AG04450 (cell line): ENCODE data around the gene SUSD5. TPM values are rescaled to one million over a fixed set of nuclear protein-coding genes. Genes with fewer than 3 reads are reported as not detected.
"Not testable (repeated sequence)": the region's sequence is repeated elsewhere in the genome, so short reads cannot be mapped to it uniquely, and the experiment has no call there.

Experiments used
- CTCF ChIA-PET: fragments of 300-600, 350-600 bp; formaldehyde crosslinking; extraction: SDS; loops from one replicate; lab custom pipeline; 2022; ENCODE audit warnings: antibody characterized with exemption, inconsistent platforms; lab: Charles Lee
- POLR2A ChIA-PET: fragments of 350-600 bp; formaldehyde crosslinking; extraction: SDS; loops from one replicate; lab custom pipeline; 2021; ENCODE audit warnings: antibody characterized with exemption, inconsistent platforms; lab: Yijun Ruan, JAX
- DNase-seq: peaks from one replicate; pipeline ENCODE4 v3.0.0-alpha.2; 2011; ENCODE audit warnings: low read depth, low spot score
- H3K27ac ChIP-seq: one replicate; pipeline ENCODE4 v1.5.1; 2012; ENCODE audit warnings: low read depth, low read length, control low read depth
- H3K27me3 ChIP-seq: one replicate; pipeline ENCODE4 v1.6.0; 2012; ENCODE audit warnings: low read length; ENCODE audit not compliant: control insufficient read depth, insufficient read depth
- H3K4me3 ChIP-seq: 2 replicates; pipeline ENCODE4 v1.5.1; 2011; ENCODE audit warnings: mild to moderate bottlenecking, low read depth, low read length, control low read depth
- H3K9me3 ChIP-seq: 2 replicates; pipeline ENCODE4 v1.5.1; 2012; ENCODE audit warnings: low read length; ENCODE audit not compliant: control insufficient read depth, insufficient read depth
- polyA plus RNA-seq: library from polyadenylated mRNA; depleted of rRNA; stranded (reverse); fragments of >200 nt; gene quantifications from 2 replicates; pipeline ENCODE4 v1.2.3, GENCODE V29; 2011
- TF ChIP-seq, protein P1 (sequence below): IDR thresholded peaks from 2 replicates; pipeline ENCODE4 v1.5.1; 2011; ENCODE audit warnings: low read depth, low read length, control low read depth, inconsistent platforms

The SUSD5 gene
- polyA plus RNA-seq, 1 experiment = 1.8 TPM

DNA sequence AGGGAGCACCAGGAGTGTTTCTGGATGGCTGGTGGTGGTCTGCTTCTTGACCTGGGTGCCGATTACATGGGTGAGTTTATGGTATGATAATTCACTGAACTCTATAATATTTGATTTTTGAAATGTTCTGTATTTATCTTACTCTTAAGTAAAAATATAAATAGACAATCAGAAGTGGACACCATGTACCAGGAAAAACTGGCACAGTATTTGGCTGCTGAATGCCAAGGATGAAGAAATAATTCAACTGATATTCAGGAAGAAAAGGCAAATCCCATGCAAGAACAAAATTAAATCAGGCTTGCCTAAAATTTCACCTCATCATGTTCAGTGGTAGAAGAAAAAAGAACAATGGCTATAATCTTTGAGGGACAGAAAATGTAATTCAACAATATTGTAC is 53.2 kb downstream of the SUSD5 start:
- ChIA-PET POLR2A (no interaction called here), CTCF (no interaction called here)
- TF ChIP-seq, protein P1, sequence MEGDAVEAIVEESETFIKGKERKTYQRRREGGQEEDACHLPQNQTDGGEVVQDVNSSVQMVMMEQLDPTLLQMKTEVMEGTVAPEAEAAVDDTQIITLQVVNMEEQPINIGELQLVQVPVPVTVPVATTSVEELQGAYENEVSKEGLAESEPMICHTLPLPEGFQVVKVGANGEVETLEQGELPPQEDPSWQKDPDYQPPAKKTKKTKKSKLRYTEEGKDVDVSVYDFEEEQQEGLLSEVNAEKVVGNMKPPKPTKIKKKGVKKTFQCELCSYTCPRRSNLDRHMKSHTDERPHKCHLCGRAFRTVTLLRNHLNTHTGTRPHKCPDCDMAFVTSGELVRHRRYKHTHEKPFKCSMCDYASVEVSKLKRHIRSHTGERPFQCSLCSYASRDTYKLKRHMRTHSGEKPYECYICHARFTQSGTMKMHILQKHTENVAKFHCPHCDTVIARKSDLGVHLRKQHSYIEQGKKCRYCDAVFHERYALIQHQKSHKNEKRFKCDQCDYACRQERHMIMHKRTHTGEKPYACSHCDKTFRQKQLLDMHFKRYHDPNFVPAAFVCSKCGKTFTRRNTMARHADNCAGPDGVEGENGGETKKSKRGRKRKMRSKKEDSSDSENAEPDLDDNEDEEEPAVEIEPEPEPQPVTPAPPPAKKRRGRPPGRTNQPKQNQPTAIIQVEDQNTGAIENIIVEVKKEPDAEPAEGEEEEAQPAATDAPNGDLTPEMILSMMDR = no peak
- Histone ChIP-seq H3K27ac (no peak overlapping the region), H3K4me3 (no peak overlapping the region), H3K9me3 (no peaks in the 10 kb centered on the region; the same call in 1 of the 2 replicates), H3K27me3 (no peaks in the 10 kb centered on the region)
- DNase-seq = no peak

DNA sequence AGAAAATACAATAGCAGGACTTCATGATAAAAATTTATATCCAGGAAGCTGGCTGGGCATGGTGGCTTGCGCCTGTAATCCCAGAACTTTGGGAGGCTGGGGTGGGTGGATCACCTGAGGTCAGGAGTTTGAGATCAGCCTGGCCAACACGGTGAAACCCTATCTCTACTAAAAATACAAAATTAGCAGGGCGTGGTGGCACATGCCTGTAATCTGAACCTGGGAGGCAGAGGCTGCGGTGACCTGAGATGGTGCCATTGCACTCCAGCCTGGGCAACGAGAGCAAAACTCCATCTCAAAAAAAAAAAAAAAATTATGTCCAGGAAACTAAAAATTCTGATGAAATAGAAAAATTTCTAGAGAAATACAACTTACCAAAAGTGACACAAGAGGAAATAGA is 56.0 kb downstream of the SUSD5 start:
- H3K9me3 ChIP-seq, DNase-seq, H3K4me3 ChIP-seq, H3K27me3 ChIP-seq, CTCF ChIA-PET, H3K27ac ChIP-seq, POLR2A ChIA-PET: not testable (repeated sequence)

DNA sequence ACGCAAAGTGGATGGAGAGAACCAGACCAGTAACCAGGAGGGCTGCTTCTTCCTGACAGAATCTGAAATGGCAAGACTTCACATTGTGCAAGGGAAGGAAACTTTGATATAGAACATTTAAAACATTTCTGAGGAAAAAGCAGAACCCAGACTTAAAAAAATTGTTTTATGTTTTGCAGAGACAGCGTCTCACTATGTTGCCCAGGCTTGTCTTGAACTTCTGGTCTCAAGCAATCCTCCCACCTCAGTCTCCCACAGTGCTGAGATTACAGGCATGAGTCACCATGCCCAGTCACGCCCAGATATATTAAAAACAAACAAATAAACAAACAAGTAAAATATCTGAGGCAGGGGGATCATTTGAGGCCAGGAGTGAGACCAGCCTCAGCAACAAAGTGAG is 58.6 kb downstream of the SUSD5 start:
- no peak overlapping the region for H3K4me3 ChIP-seq
- no peak for DNase-seq
- H3K27me3 ChIP-seq = no peaks in the 10 kb centered on the region
- CTCF ChIA-PET = interaction anchor here (1.8 kb wide), 1 partner anchor 213 kb away, joined by 6 read pairs; no protein-coding TSS in a partner anchor
- POLR2A ChIA-PET = no interaction called here
- TF ChIP-seq, protein P1 = no peak
- no peak overlapping the region for H3K27ac ChIP-seq
- no peaks in the 10 kb centered on the region; the same call in 1 of the 2 replicates for H3K9me3 ChIP-seq

DNA sequence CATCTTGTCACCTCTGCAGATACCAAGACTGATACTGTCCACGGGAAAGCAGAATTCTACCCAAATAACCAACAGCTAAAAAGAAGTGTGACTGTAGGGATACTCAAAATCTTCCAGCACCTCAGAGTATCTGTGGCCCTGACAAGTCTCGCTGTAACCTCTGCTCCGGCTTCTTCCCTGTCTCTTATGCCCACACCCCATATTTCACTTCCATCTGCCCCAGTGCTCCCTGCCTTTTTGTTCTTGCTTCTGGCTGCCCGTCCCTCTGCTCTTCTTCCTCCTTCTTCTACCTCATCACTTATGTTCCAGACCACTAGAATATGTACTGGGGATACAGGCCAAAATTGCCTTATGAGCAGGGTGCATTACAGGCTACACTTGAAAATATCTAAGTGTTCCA is 59.4 kb downstream of the SUSD5 start:
- TF ChIP-seq, protein P1 = no peak
- H3K4me3 ChIP-seq = no peak overlapping the region
- CTCF ChIA-PET = no interaction called here
- no peak for DNase-seq
- H3K27me3 ChIP-seq = no peaks in the 10 kb centered on the region
- H3K9me3 ChIP-seq = no peaks in the 10 kb centered on the region; the same call in 1 of the 2 replicates
- H3K27ac ChIP-seq = no peak overlapping the region
- POLR2A ChIA-PET = no interaction called here

DNA sequence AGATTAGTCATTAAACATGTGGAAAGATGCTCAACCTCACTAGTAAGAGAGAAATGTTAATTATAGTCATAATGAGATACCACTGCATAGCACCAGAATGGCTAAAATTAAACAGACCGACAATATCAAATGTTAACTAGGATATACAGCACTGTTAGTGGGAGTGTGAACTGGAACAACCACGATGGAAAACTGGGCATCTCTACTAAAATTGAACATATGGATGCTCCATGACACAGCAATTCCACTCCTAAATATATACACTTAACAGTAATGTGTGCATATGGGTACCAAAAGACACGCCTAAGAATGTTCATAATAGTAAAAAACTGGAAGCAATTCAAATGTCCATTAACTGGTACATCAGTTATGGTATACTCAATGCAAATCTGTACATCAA is 63.3 kb downstream of the SUSD5 start:
- H3K4me3 ChIP-seq = no peak overlapping the region
- ChIA-PET CTCF (interaction anchor here (1.5 kb wide), 1 partner anchor 24 kb away, joined by 3 read pairs; no protein-coding TSS in a partner anchor), POLR2A (no interaction called here)
- no peaks in the 10 kb centered on the region; the same call in 1 of the 2 replicates for H3K9me3 ChIP-seq
- H3K27me3 ChIP-seq = no peaks in the 10 kb centered on the region
- no peak for DNase-seq
- TF ChIP-seq, protein P1 = no peak
- H3K27ac ChIP-seq = no peak overlapping the region
